Suprapubic skin (tissue), 4 donors: ENCODE measurements around the gene CBL.

ENCODE experiments used
- CTCF ChIP-seq, 2 donors: fragments of 200-600 bp in 1 of 2; fragments of 450-650 bp in 1 of 2; sonication (generic) in 1 of 2; IDR thresholded peaks; one replicate each; pipeline ENCODE4 v1.5.1; 2016 to 2019; ENCODE audit warnings: antibody characterized with exemption in 2 of 2, mild to moderate bottlenecking in 1 of 2, moderate library complexity in 1 of 2
- EP300 ChIP-seq: sonication (generic); formaldehyde crosslinking; IDR thresholded peaks from one replicate; pipeline ENCODE4 v1.6.1; 2017; ENCODE audit warnings: antibody characterized with exemption
- POLR2A ChIP-seq, 2 donors: fragments of 450-650 bp; IDR thresholded peaks; one replicate each; pipeline ENCODE4 v1.6.1; 2017; ENCODE audit warnings: antibody characterized with exemption in 2 of 2, mild to moderate bottlenecking in 2 of 2, moderate library complexity in 2 of 2
- POLR2AphosphoS5 ChIP-seq, 3 donors: sonication (generic); formaldehyde crosslinking; IDR thresholded peaks; one replicate each; pipeline ENCODE4 v1.6.1; 2017; ENCODE audit warnings: antibody characterized with exemption in 3 of 3

GRCh38 chr11:119314726-119315125 lies 108.6 kb downstream of the CBL start:
- TF ChIP-seq CTCF (IDR thresholded peaks at IDR 0.05) (no peak), EP300 (no peak), POLR2AphosphoS5 (IDR thresholded peaks at IDR 0.05) (no peak), POLR2A (IDR thresholded peaks at IDR 0.05) (no peak)
